HEK293 (cell line): ENCODE results near the gene CLCNKA.
"Not testable (repeated sequence)": the region's sequence is repeated elsewhere in the genome, so short reads cannot be mapped to it uniquely, and the experiment has no call there.

Source experiments
- CTCF ChIA-PET: fragments of 350-600 bp; formaldehyde crosslinking; extraction: SDS; loops from one replicate; lab custom pipeline; 2021; ENCODE audit warnings: antibody characterized with exemption; lab: Yijun Ruan, JAX
- POLR2A ChIA-PET: fragments of 300-600 bp; formaldehyde crosslinking; extraction: SDS; loops from one replicate; lab custom pipeline; 2020; ENCODE audit warnings: antibody characterized with exemption, inconsistent platforms; lab: Yijun Ruan, JAX
- H3K27ac ChIP-seq: fragments of 200-500 bp; sonication (Bioruptor generic); 2 replicates; pipeline ENCODE4 v1.5.1; 2014; ENCODE audit warnings: low read depth, low read length, control low read depth, inconsistent platforms; ENCODE audit errors: extremely low read depth
- H3K36me3 ChIP-seq, 2 experiments: fragments of 200-500 bp in 1 of 2; sonication (Bioruptor generic) in 1 of 2; 1 replicate in 1 of 2; 2 replicates in 1 of 2; pipeline ENCODE4 v1.5.1; 2014 to 2017; ENCODE audit warnings: inconsistent platforms in 2 of 2, low read length in 2 of 2; ENCODE audit not compliant: control insufficient read depth in 2 of 2, insufficient read depth in 1 of 2
- H3K4me1 ChIP-seq: fragments of 200-500 bp; sonication (Bioruptor generic); 2 replicates; pipeline ENCODE4 v1.5.1; 2014; ENCODE audit warnings: mild to moderate bottlenecking, low read length, inconsistent platforms; ENCODE audit not compliant: control insufficient read depth, insufficient read depth
- H3K4me3 ChIP-seq: 2 replicates; pipeline ENCODE4 v1.5.1; 2011; ENCODE audit warnings: low read depth, mild to moderate bottlenecking, control low read depth, low read length, moderate library complexity
- H3K9me3 ChIP-seq: fragments of 200-500 bp; sonication (Bioruptor generic); 2 replicates; pipeline ENCODE4 v1.5.1; 2014; ENCODE audit warnings: low read depth, low read length, inconsistent platforms; ENCODE audit not compliant: control insufficient read depth, insufficient read depth
- AEBP2 ChIP-seq: fragments of 450-650 bp; formaldehyde crosslinking; IDR thresholded peaks from 2 replicates; pipeline ENCODE4 v1.5.1; 2016; ENCODE audit warnings: missing biosample characterization, missing genetic modification characterization, borderline replicate concordance
- BCL11A ChIP-seq: fragments of 450-650 bp; formaldehyde crosslinking; IDR thresholded peaks from 2 replicates; pipeline ENCODE4 v1.5.1; 2016; ENCODE audit warnings: low read depth, missing biosample characterization, missing genetic modification characterization
- GFI1B ChIP-seq: fragments of 450-650 bp; formaldehyde crosslinking; IDR thresholded peaks from 2 replicates; pipeline ENCODE4 v1.5.1; 2016; ENCODE audit warnings: missing biosample characterization, missing genetic modification characterization
- SCRT2 ChIP-seq: fragments of 450-650 bp; formaldehyde crosslinking; IDR thresholded peaks from 2 replicates; pipeline ENCODE4 v1.5.1; 2016; ENCODE audit warnings: missing biosample characterization, missing genetic modification characterization
- TRIM28 ChIP-seq: IDR thresholded peaks from 2 replicates; pipeline ENCODE4 v1.6.1; 2011; ENCODE audit warnings: low read length, control low read depth, borderline replicate concordance
- ZBTB1 ChIP-seq: fragments of 450-650 bp; formaldehyde crosslinking; IDR thresholded peaks from 2 replicates; pipeline ENCODE4 v1.5.1; 2016; ENCODE audit warnings: missing biosample characterization, missing genetic modification characterization
- ZBTB49 ChIP-seq: fragments of 450-650 bp; formaldehyde crosslinking; IDR thresholded peaks from 2 replicates; pipeline ENCODE4 v1.5.1; 2016; ENCODE audit warnings: missing biosample characterization, missing genetic modification characterization, low read depth
- ZNF16 ChIP-seq: fragments of 450-650 bp; formaldehyde crosslinking; IDR thresholded peaks from 2 replicates; pipeline ENCODE4 v1.5.1; 2016; ENCODE audit warnings: low read depth, missing biosample characterization, missing genetic modification characterization
- ZNF292 ChIP-seq: fragments of 450-650 bp; formaldehyde crosslinking; IDR thresholded peaks from 2 replicates; pipeline ENCODE4 v1.5.1; 2016; ENCODE audit warnings: low read depth, missing biosample characterization, missing genetic modification characterization, borderline replicate concordance
- ZNF580 ChIP-seq: fragments of 450-650 bp; formaldehyde crosslinking; IDR thresholded peaks from 2 replicates; pipeline ENCODE4 v1.5.1; 2016; ENCODE audit warnings: missing biosample characterization, missing genetic modification characterization
- ZNF76 ChIP-seq: fragments of 450-650 bp; formaldehyde crosslinking; IDR thresholded peaks from 2 replicates; pipeline ENCODE4; 2016; ENCODE audit warnings: low read depth, missing biosample characterization, missing genetic modification characterization, borderline replicate concordance
- ZSCAN18 ChIP-seq: fragments of 450-650 bp; formaldehyde crosslinking; IDR thresholded peaks from 2 replicates; pipeline ENCODE4 v1.5.1; 2016; ENCODE audit warnings: missing biosample characterization, missing genetic modification characterization

Gene CLCNKA

GRCh38 chr1:16042096-16042495, 20.3 kb downstream of the CLCNKA start:
- Histone ChIP-seq H3K36me3 (no peaks in the 10 kb centered on the region), H3K9me3 (no peaks in the 10 kb centered on the region), H3K4me1 (no peaks in the 10 kb centered on the region), H3K27ac (no peak overlapping the region), H3K4me3 (no peak overlapping the region)
- 0 out of 2 replicates have a peak, but pooled peaks have one; percentile 22 for TF ChIP-seq SCRT2
- TF ChIP-seq ZNF76 (tag by site-specific recombination) = no peak
- ChIA-PET POLR2A (no interaction called here), CTCF (interaction anchor here (1.0 kb wide), 1 partner anchor 32 kb away, joined by 4 read pairs; no protein-coding TSS in a partner anchor)

- POLR2A ChIA-PET, CTCF ChIA-PET: not testable (repeated sequence)
These were observed 20.8 kb downstream of the CLCNKA start for GRCh38 chr1:16042654-16043053.

GRCh38 chr1:16043521-16043920, 21.7 kb downstream of the CLCNKA start, which contains the start of gene CLCNKB:
CLCNKB (plus strand) TSS chr1:16043782; CDS start chr1:16044493, 711 bp downstream.
- Histone ChIP-seq H3K4me3 (no peak within 1 kb of the TSS), H3K36me3 (no peaks in the 10 kb centered on the region), H3K27ac (no peak within 1 kb of the TSS), H3K9me3 (no peaks in the 10 kb centered on the region), H3K4me1 (no peaks in the 10 kb centered on the region)
- TF ChIP-seq ZNF580 (no peak), ZBTB49 (tag by site-specific recombination) (no peak), ZNF292 (tag by site-specific recombination) (no peak), ZSCAN18 (no peak), GFI1B (no peak), BCL11A (no peak)
- ChIA-PET CTCF (no interaction called here), POLR2A (no interaction called here)

More at GRCh38 chr1:16042654-16043053, 20.8 kb downstream of the CLCNKA start:
- not testable (repeated sequence) for H3K9me3 ChIP-seq, H3K4me1 ChIP-seq, H3K36me3 ChIP-seq, H3K4me3 ChIP-seq, H3K27ac ChIP-seq

GRCh38 chr1:16043950-16044349, 22.1 kb downstream of the CLCNKA start:
- Histone ChIP-seq H3K36me3 (no peaks in the 10 kb centered on the region), H3K4me3 (no peak overlapping the region), H3K27ac (no peak overlapping the region), H3K4me1 (no peaks in the 10 kb centered on the region), H3K9me3 (no peaks in the 10 kb centered on the region)
- ChIA-PET POLR2A (no interaction called here), CTCF (no interaction called here)
- TF ChIP-seq AEBP2 (tag by site-specific recombination) (no peak), ZNF16 (no peak), ZBTB1 (tag by site-specific recombination) (no peak), TRIM28 (no peak)
